MM.1S (cell line): ENCODE results near the gene VAMP2.

ENCODE experiments used
- DNase-seq: peaks from one replicate; pipeline ENCODE4 v3.0.0-alpha.2; 2015
- H2AFZ ChIP-seq: fragments of 300-600 bp; sonication (generic); 2 replicates; pipeline ENCODE4 v1.6.0; 2016; ENCODE audit warnings: antibody characterized with exemption, low read length
- H3F3A ChIP-seq: fragments of 300-600 bp; sonication (generic); 2 replicates; pipeline ENCODE4 v1.6.1; 2016; ENCODE audit warnings: mild to moderate bottlenecking, antibody characterized with exemption, low read length, moderate library complexity, mixed read lengths; ENCODE audit not compliant: insufficient read depth
- H3K27ac ChIP-seq: fragments of 300-600 bp; sonication (generic); 2 replicates; pipeline ENCODE4 v1.5.1; 2016; ENCODE audit warnings: mild to moderate bottlenecking, low read length
- H3K27me3 ChIP-seq: fragments of 300-600 bp; sonication (generic); replicated peaks from 2 replicates; pipeline ENCODE4 v1.6.0; 2016; ENCODE audit warnings: low read length; ENCODE audit not compliant: insufficient read depth
- H3K36me3 ChIP-seq: fragments of 300-600 bp; sonication (generic); replicated peaks from 2 replicates; pipeline ENCODE4 v1.6.1; 2016; ENCODE audit warnings: mild to moderate bottlenecking, low read length, mixed read lengths; ENCODE audit not compliant: insufficient read depth
- H3K4me1 ChIP-seq: fragments of 300-600 bp; sonication (generic); 2 replicates; pipeline ENCODE4 v1.6.1; 2016; ENCODE audit warnings: low read length, mixed read lengths
- H3K4me2 ChIP-seq: fragments of 300-600 bp; sonication (generic); 2 replicates; pipeline ENCODE4 v1.6.0; 2016; ENCODE audit warnings: low read depth, low read length
- H3K4me3 ChIP-seq: fragments of 300-600 bp; sonication (generic); 2 replicates; pipeline ENCODE4 v1.5.1; 2016; ENCODE audit warnings: low read length, mixed read lengths
- H3K79me2 ChIP-seq: fragments of 300-600 bp; sonication (generic); 2 replicates; pipeline ENCODE4 v1.6.1; 2016; ENCODE audit warnings: mixed run types, low read length, mixed read lengths
- H3K9ac ChIP-seq: fragments of 300-600 bp; sonication (generic); 2 replicates; pipeline ENCODE4 v1.6.1; 2016; ENCODE audit warnings: low read length, mixed read lengths
- H3K9me2 ChIP-seq: fragments of 300-600 bp; sonication (generic); replicated peaks from 2 replicates; pipeline ENCODE4 v1.6.1; 2016; ENCODE audit warnings: mild to moderate bottlenecking, low read length, mixed read lengths; ENCODE audit not compliant: insufficient read depth
- H3K9me3 ChIP-seq: fragments of 300-600 bp; sonication (generic); replicated peaks from 2 replicates; pipeline ENCODE4 v1.6.1; 2016; ENCODE audit warnings: mild to moderate bottlenecking, low read length, mixed read lengths; ENCODE audit not compliant: insufficient read depth
- H4K20me1 ChIP-seq: fragments of 300-600 bp; sonication (generic); 2 replicates; pipeline ENCODE4 v1.6.1; 2016; ENCODE audit warnings: mild to moderate bottlenecking, low read length, moderate library complexity, mixed read lengths; ENCODE audit not compliant: insufficient read depth
- CTCF ChIP-seq: fragments of 300-600 bp; sonication (generic); IDR thresholded peaks from 2 replicates; pipeline ENCODE4 v1.5.1; 2016; ENCODE audit warnings: antibody characterized with exemption, low read length, mixed read lengths
- EZH2 ChIP-seq: fragments of 300-600 bp; sonication (generic); optimal IDR thresholded peaks from 2 replicates; pipeline ENCODE3; 2017; ENCODE audit warnings: low read depth, mild to moderate bottlenecking, antibody characterized with exemption, low read length, mixed read lengths
- EZH2phosphoT487 ChIP-seq: fragments of 300-600 bp; sonication (generic); IDR thresholded peaks from 2 replicates; pipeline ENCODE4 v1.6.1; 2018; ENCODE audit warnings: antibody characterized with exemption, low read length

The VAMP2 gene

GRCh38 chr17:8161289-8162232 lies 1.2 kb downstream of the VAMP2 start:
- Histone ChIP-seq H3K27me3 (no peaks in the 10 kb centered on the region), H3K4me2 (peak overlapping the region; percentile 93), H3K27ac (peak overlapping the region; percentile 65; the same call in 1 of the 2 replicates), H3K36me3 (no peaks in the 10 kb centered on the region), H3K9ac (peak overlapping the region; percentile 100), H3K9me2 (no peaks in the 10 kb centered on the region), H3F3A (peaks cover 29% of the 10 kb centered on the region), H3K4me1 (peaks cover 17% of the 10 kb centered on the region), H2AFZ (no peak overlapping the region), H3K79me2 (peaks cover 32% of the 10 kb centered on the region), H3K9me3 (no peaks in the 10 kb centered on the region), H4K20me1 (no peaks in the 10 kb centered on the region), H3K4me3 (peak overlapping the region; percentile 100)
- DNase-seq: no peak
- TF ChIP-seq EZH2phosphoT487: no peak
- TF ChIP-seq EZH2: no peak
- no peak for TF ChIP-seq CTCF

- Histone ChIP-seq H3K79me2 (peaks cover 32% of the 10 kb centered on the region), H3K9ac (no peak overlapping the region), H3K27ac (no peak overlapping the region)
These were observed 2.0 kb downstream of the VAMP2 start for GRCh38 chr17:8160741-8161221.

GRCh38 chr17:8160224-8160577 lies 2.5 kb downstream of the VAMP2 start:
- Histone ChIP-seq H3F3A (peaks cover 29% of the 10 kb centered on the region), H3K27me3 (no peaks in the 10 kb centered on the region), H3K79me2 (peaks cover 32% of the 10 kb centered on the region), H2AFZ (no peak overlapping the region), H3K9me2 (no peaks in the 10 kb centered on the region), H4K20me1 (no peaks in the 10 kb centered on the region), H3K9ac (no peak overlapping the region), H3K4me1 (peaks cover 20% of the 10 kb centered on the region), H3K4me2 (no peak overlapping the region), H3K36me3 (no peaks in the 10 kb centered on the region), H3K9me3 (no peaks in the 10 kb centered on the region), H3K4me3 (no peak overlapping the region), H3K27ac (no peak overlapping the region)
- DNase-seq: no peak
- TF ChIP-seq CTCF (no peak), EZH2 (no peak), EZH2phosphoT487 (no peak)

More at GRCh38 chr17:8160741-8161221, 2.0 kb downstream of the VAMP2 start:
- no peak for DNase-seq
- Histone ChIP-seq H4K20me1 (no peaks in the 10 kb centered on the region), H2AFZ (no peak overlapping the region), H3K4me1 (peaks cover 17% of the 10 kb centered on the region), H3K4me2 (no peak overlapping the region), H3K4me3 (no peak overlapping the region), H3K27me3 (no peaks in the 10 kb centered on the region), H3K9me3 (no peaks in the 10 kb centered on the region), H3K36me3 (no peaks in the 10 kb centered on the region), H3K9me2 (no peaks in the 10 kb centered on the region), H3F3A (peaks cover 29% of the 10 kb centered on the region)
- no peak for TF ChIP-seq CTCF
- TF ChIP-seq EZH2phosphoT487: no peak
- TF ChIP-seq EZH2: no peak
